ENCODE results near the gene IL1RN. TPM values are rescaled to one million over a fixed set of nuclear protein-coding genes. Genes with fewer than 3 reads are reported as not detected.
A peak's percentile ranks its signal among the peaks of the same experiment; 100 is the strongest.

IL1RN gene
- total and polyA plus RNA-seq, 5 donors from 2014 or later: 0.23 to 0.59 TPM; not detected in 3

DNA sequence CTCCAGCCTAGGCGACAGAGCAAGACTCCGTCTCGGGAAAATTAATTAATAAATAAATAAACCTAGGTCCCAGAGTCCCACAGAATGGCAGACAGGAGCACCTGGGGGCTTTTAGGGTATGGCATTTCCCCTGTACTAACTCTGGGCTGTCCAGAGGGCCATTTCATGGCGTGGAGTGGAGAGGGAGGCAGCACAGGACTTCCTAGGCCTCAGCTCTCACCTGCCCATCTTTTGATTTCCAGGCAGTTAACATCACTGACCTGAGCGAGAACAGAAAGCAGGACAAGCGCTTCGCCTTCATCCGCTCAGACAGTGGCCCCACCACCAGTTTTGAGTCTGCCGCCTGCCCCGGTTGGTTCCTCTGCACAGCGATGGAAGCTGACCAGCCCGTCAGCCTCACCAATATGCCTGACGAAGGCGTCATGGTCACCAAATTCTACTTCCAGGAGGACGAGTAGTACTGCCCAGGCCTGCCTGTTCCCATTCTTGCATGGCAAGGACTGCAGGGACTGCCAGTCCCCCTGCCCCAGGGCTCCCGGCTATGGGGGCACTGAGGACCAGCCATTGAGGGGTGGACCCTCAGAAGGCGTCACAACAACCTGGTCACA, 5.1 kb downstream of the IL1RN start:
- H3K36me3 Mint-ChIP-seq: no peaks in the 10 kb centered on the region
- H3K4me3 ChIP-seq (ENCODE audit: low read depth, low read length): no peak overlapping the region
- no peak for ATAC-seq (ENCODE audit: low read depth in 2 of 2)
- no peaks in the 10 kb centered on the region for H3K27me3 Mint-ChIP-seq
- H3K9me3 ChIP-seq (ENCODE audit: control insufficient read depth in 2 of 2, low read length in 2 of 2): no peaks in the 10 kb centered on the region
- no peaks in the 10 kb centered on the region for H3K27me3 ChIP-seq (ENCODE audit: control insufficient read depth, insufficient read depth, low read length)
- DNase-seq: no peak
- no peaks in the 10 kb centered on the region for H3K9me3 Mint-ChIP-seq
- no peaks in the 10 kb centered on the region for H3K36me3 ChIP-seq (ENCODE audit: control insufficient read depth, insufficient read depth, low read length)
- peaks cover 0 to 8% (median 2%) of the 10 kb centered on the region in 4 donors for H3K4me1 Mint-ChIP-seq
- H3K27ac Mint-ChIP-seq: peak overlapping the region in 1 of 3 donors; percentile 41
- no peaks in the 10 kb centered on the region for H3K4me1 ChIP-seq (ENCODE audit: control insufficient read depth, insufficient read depth, low read length, poor library complexity, severe bottlenecking)
- H3K4me3 Mint-ChIP-seq: no peak overlapping the region
- no peak overlapping the region for H3K27ac ChIP-seq (ENCODE audit: insufficient read depth, low read length, poor library complexity, severe bottlenecking)

GRCh38 chr2:113133704-113134598, 6.6 kb downstream of the IL1RN start:
- Histone ChIP-seq H3K9me3 (ENCODE audit: control insufficient read depth in 2 of 2, low read length in 2 of 2) (no peaks in the 10 kb centered on the region), H3K36me3 (ENCODE audit: control insufficient read depth, insufficient read depth, low read length) (no peaks in the 10 kb centered on the region), H3K4me3 (ENCODE audit: low read depth, low read length) (no peak overlapping the region), H3K27me3 (ENCODE audit: control insufficient read depth, insufficient read depth, low read length) (no peaks in the 10 kb centered on the region), H3K27ac (ENCODE audit: insufficient read depth, low read length, poor library complexity, severe bottlenecking) (no peak overlapping the region), H3K4me1 (ENCODE audit: control insufficient read depth, insufficient read depth, low read length, poor library complexity, severe bottlenecking) (peaks cover 10% of the 10 kb centered on the region)
- ATAC-seq (ENCODE audit: low read depth in 2 of 2) (no peak), DNase-seq (peak in 1 of 3 donors; percentile 44)
- H3K4me3 Mint-ChIP-seq: no peak overlapping the region
- no peaks in the 10 kb centered on the region for H3K36me3 Mint-ChIP-seq
- H3K27ac Mint-ChIP-seq: peak overlapping the region in 1 of 3 donors; percentile 41
- peaks cover 0 to 17% (median 10%) of the 10 kb centered on the region in 4 donors for H3K4me1 Mint-ChIP-seq
- H3K9me3 Mint-ChIP-seq: no peaks in the 10 kb centered on the region
- no peaks in the 10 kb centered on the region for H3K27me3 Mint-ChIP-seq

DNA sequence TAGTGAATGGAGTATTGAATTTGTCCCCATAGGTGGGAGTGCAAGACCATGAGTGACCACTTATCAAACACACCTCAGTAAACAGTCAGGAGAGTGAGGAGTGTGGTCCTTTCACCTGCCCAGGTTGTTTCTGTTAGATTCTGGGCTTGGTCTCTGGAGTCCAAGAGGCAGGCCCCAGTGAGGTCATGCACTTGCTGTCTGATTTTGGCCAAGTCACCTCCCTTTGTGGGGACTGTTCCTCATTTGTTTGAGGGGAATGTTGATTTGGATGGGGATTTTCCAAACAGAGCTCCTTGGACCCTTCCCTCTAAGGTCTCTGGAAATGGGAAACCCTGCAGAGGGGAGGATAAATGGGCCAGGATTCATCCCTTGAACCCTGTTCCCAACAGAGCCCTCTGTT, 7.3 kb downstream of the IL1RN start:
- peaks cover 11% of the 10 kb centered on the region for H3K4me1 ChIP-seq (ENCODE audit: control insufficient read depth, insufficient read depth, low read length, poor library complexity, severe bottlenecking)
- H3K27ac ChIP-seq (ENCODE audit: insufficient read depth, low read length, poor library complexity, severe bottlenecking): no peak overlapping the region
- Mint-ChIP-seq H3K36me3 (no peaks in the 10 kb centered on the region), H3K4me3 (no peak overlapping the region), H3K27me3 (no peaks in the 10 kb centered on the region), H3K27ac (no peak overlapping the region), H3K4me1 (peaks cover 0 to 21% (median 14%) of the 10 kb centered on the region in 4 donors), H3K9me3 (no peaks in the 10 kb centered on the region)
- H3K27me3 ChIP-seq (ENCODE audit: control insufficient read depth, insufficient read depth, low read length): no peaks in the 10 kb centered on the region
- no peak overlapping the region for H3K4me3 ChIP-seq (ENCODE audit: low read depth, low read length)
- ATAC-seq (ENCODE audit: low read depth in 2 of 2): no peak
- no peaks in the 10 kb centered on the region for H3K36me3 ChIP-seq (ENCODE audit: control insufficient read depth, insufficient read depth, low read length)
- no peaks in the 10 kb centered on the region for H3K9me3 ChIP-seq (ENCODE audit: control insufficient read depth in 2 of 2, low read length in 2 of 2)
- DNase-seq: no peak

- no peaks in the 10 kb centered on the region for H3K36me3 ChIP-seq (ENCODE audit: control insufficient read depth, insufficient read depth, low read length)
- H3K4me3 ChIP-seq (ENCODE audit: low read depth, low read length): no peak overlapping the region
- H3K27me3 ChIP-seq (ENCODE audit: control insufficient read depth, insufficient read depth, low read length): no peaks in the 10 kb centered on the region
- no peaks in the 10 kb centered on the region for H3K9me3 ChIP-seq (ENCODE audit: control insufficient read depth in 2 of 2, low read length in 2 of 2)
- DNase-seq (no peak), ATAC-seq (ENCODE audit: low read depth in 2 of 2) (no peak)
- no peaks in the 10 kb centered on the region for H3K36me3 Mint-ChIP-seq
- H3K4me1 Mint-ChIP-seq: peaks cover 0 to 21% (median 14%) of the 10 kb centered on the region in 4 donors
- H3K9me3 Mint-ChIP-seq: no peaks in the 10 kb centered on the region
- no peak overlapping the region for H3K27ac ChIP-seq (ENCODE audit: insufficient read depth, low read length, poor library complexity, severe bottlenecking)
- peaks cover 11% of the 10 kb centered on the region for H3K4me1 ChIP-seq (ENCODE audit: control insufficient read depth, insufficient read depth, low read length, poor library complexity, severe bottlenecking)
- no peak overlapping the region for H3K4me3 Mint-ChIP-seq
- no peaks in the 10 kb centered on the region for H3K27me3 Mint-ChIP-seq
- no peak overlapping the region for H3K27ac Mint-ChIP-seq
These were observed 7.9 kb downstream of the IL1RN start for GRCh38 chr2:113135317-113135716.

DNA sequence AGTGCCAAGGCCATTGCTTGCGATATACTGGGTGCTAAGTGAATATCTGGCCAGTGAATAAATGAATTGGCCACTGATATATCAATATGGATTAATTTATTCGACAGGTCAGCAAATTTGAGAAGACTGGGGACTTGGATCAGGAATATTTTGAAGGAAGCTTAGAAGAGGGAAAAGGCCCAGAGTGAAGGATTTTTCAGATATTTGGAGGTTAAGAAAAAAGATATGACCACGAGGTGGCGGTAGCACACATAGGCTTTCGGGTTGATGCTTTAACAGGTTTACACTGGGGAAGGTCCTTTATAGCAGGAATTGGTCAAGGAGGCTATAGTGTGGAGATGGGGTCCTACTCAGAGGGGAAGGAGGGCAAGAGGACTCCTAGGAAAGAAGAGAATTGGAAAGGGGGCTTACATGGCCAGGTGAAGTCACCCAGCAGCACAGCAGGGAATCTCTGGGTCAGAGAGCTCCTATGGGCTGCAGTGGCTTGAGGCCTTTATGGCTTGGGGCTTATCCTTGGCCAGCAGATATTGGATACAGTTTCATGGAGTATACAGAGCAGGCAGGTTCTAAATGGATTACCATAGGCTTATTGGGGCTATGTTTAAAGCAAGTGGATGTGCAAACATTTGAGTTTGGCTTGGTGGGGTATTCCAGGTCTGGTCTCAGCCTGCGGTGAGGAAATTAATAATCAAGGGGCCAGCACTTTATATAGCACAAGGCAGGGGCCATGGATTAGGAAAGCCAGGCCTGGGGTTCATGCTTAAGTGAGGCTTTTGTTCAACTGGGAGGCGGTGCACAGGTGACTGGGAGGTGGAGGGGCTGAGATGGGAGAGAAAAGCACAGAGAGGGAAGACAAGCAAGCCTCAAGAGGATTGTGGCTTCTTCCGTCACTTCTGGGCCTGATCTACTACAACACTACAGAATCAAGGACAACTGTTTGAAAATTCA, 9.7 kb downstream of the IL1RN start:
- Mint-ChIP-seq H3K27ac (no peak overlapping the region), H3K36me3 (no peaks in the 10 kb centered on the region), H3K9me3 (no peaks in the 10 kb centered on the region), H3K27me3 (no peaks in the 10 kb centered on the region), H3K4me1 (peaks cover 0 to 21% (median 14%) of the 10 kb centered on the region in 4 donors), H3K4me3 (no peak overlapping the region)
- no peaks in the 10 kb centered on the region for H3K36me3 ChIP-seq (ENCODE audit: control insufficient read depth, insufficient read depth, low read length)
- H3K9me3 ChIP-seq (ENCODE audit: control insufficient read depth in 2 of 2, low read length in 2 of 2): no peaks in the 10 kb centered on the region
- H3K27ac ChIP-seq (ENCODE audit: insufficient read depth, low read length, poor library complexity, severe bottlenecking): no peak overlapping the region
- H3K4me3 ChIP-seq (ENCODE audit: low read depth, low read length): no peak overlapping the region
- ATAC-seq (ENCODE audit: low read depth in 2 of 2): no peak
- no peaks in the 10 kb centered on the region for H3K27me3 ChIP-seq (ENCODE audit: control insufficient read depth, insufficient read depth, low read length)
- DNase-seq: peak; percentile 6 to 61 (median 46)
- H3K4me1 ChIP-seq (ENCODE audit: control insufficient read depth, insufficient read depth, low read length, poor library complexity, severe bottlenecking): peaks cover 11% of the 10 kb centered on the region

DNA sequence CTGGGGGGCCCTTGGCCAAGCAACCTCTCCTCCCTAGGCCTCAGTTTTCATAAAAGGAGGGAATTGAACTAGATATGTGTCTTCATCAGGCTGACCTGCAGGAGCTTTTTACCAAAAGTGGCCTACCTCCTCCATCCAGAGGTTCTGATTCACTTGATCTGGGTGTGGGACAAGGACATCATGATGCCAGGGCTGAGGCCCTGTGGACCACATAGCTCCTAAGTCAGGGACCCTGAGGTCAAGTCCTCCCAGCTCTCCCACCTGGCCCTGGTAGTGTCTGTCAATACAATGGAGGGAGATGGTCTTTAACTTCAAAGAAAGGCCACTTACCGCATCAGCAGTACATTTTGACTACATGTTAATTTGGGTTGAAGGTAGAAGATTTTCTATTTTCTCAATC, 10.4 kb downstream of the IL1RN start:
- DNase-seq: no peak

More for the DNA sequence above, 10.4 kb downstream of the IL1RN start:
- Histone ChIP-seq H3K4me3 (ENCODE audit: low read depth, low read length) (no peak overlapping the region), H3K36me3 (ENCODE audit: control insufficient read depth, insufficient read depth, low read length) (no peaks in the 10 kb centered on the region), H3K27ac (ENCODE audit: insufficient read depth, low read length, poor library complexity, severe bottlenecking) (no peak overlapping the region), H3K9me3 (ENCODE audit: control insufficient read depth in 2 of 2, low read length in 2 of 2) (no peaks in the 10 kb centered on the region), H3K27me3 (ENCODE audit: control insufficient read depth, insufficient read depth, low read length) (no peaks in the 10 kb centered on the region), H3K4me1 (ENCODE audit: control insufficient read depth, insufficient read depth, low read length, poor library complexity, severe bottlenecking) (peaks cover 11% of the 10 kb centered on the region)
- no peaks in the 10 kb centered on the region for H3K27me3 Mint-ChIP-seq
- H3K9me3 Mint-ChIP-seq: no peaks in the 10 kb centered on the region
- peaks cover 0 to 21% (median 14%) of the 10 kb centered on the region in 4 donors for H3K4me1 Mint-ChIP-seq
- H3K27ac Mint-ChIP-seq: peak overlapping the region in 1 of 3 donors; percentile 40
- H3K4me3 Mint-ChIP-seq: no peak overlapping the region
- no peak for ATAC-seq (ENCODE audit: low read depth in 2 of 2)
- no peaks in the 10 kb centered on the region for H3K36me3 Mint-ChIP-seq

Measured in CD4-positive, CD25-positive, alpha-beta regulatory T cell (primary cell).